Cerebellar nuclear complex (tissue), 1 donor: Measurements from ENCODE around the gene PTF1A.

Experiments
- DNase-seq, 2 experiments: peaks; one replicate each; lab custom pipeline; 2025; lab: John Stamatoyannopoulos, UW

PTF1A gene, protein sequence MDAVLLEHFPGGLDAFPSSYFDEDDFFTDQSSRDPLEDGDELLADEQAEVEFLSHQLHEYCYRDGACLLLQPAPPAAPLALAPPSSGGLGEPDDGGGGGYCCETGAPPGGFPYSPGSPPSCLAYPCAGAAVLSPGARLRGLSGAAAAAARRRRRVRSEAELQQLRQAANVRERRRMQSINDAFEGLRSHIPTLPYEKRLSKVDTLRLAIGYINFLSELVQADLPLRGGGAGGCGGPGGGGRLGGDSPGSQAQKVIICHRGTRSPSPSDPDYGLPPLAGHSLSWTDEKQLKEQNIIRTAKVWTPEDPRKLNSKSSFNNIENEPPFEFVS

DNA sequence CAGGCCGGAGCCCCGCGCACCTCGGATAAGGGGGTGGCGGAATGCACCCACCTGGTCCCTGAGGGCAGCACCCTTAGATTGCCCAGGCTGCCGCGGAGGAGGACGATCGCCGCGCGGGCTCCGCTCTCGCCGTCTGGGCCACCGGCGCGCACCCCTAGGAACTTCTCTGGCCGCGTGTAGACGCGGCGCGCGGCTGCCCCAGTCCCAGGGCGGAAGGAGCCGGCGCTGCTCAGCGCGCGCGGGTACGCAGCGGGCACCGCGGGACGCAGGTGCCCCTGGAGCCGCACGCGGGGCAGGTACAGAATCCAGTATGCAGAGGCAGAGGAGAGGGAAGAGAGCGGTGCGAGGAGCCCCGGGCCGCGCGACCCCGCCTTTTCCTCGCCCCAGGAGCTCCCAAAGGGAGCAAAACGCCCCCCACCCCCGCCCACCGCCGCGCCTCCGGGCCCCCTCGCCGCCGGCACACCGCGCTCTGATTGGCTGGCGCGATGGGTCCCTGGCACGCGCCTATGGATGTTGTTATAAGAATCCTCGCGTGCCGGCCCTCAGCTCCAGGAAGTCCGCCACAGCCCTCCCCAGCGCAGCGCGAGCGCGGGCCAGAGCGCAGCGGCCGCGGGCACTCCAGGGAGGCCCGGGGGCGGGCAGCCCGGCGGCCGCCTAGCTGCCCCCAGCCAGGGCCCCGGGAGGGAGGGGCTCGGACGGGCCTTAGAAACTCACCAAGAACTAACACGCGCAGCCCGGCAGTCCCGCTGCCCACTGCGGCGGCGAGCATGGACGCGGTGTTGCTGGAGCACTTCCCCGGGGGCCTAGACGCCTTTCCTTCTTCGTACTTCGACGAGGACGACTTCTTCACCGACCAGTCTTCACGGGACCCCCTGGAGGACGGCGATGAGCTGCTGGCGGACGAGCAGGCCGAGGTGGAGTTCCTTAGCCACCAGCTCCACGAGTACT lies at the start of gene PTF1A:
Gene PTF1A (plus strand): TSS at position 549 of the 948 bp plus-strand sequence. CDS start 219 bp downstream, at position 768.
- DNase-seq, result no peak

DNA sequence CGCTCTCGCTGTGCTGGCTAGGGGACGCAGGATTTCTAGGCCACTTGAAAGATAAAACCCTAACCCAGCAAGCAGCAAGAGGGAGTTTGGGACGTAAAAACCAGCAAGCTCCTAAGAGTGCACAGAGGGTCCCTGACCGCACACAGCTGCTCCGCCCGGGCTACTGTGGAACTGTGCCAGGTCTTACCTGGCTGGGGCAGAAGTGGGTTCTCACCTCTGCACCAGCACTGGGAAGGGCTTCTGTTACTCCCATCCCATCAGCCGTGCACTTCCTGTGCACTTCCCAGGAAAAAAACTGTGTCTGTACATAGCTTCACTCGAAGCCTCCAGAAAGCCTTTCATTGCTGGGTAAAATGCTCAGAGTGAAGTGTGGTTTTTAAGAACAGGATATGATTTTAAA lies 45.9 kb upstream of the PTF1A start:
- no peak for DNase-seq

DNA sequence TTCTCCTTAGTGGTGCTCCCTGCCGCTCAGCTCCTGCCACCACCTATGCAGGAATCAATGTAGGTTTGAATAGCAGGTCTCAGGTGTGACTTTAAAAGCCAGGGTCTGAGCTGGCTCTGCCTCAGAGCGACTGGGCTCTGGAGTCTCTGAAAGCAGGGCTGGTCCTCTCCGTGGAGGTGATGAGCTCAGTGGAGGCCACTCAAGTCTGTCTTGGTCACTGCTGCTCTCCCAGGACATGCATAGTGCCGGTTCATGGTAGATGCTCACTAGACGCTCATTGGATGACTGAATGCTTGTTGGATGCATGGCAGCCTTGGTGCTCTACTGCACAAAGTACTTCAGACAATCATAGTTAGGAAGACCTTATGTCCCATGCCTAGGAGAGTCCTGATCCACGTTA lies 45.1 kb upstream of the PTF1A start:
- no peak for DNase-seq

DNA sequence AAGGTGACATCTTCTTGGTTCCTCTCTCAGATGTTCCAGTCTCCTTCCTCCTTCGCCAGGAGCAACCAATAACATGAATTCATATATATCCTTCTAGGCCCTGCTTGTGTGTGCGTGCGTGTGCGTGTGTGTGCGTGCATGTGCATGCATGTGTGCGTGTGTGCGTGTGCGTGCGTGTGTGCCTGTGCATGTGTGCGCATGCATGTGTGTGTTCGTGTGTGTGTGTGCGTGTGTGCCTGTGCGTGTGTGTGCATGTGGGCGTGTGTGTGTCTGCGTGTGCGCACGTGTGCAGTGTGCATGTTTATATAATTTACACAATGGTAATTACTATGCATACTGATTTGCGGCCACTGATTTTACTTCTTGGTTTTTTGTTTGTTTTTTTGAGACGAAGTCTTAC lies 43.9 kb upstream of the PTF1A start:
- no peak for DNase-seq

DNA sequence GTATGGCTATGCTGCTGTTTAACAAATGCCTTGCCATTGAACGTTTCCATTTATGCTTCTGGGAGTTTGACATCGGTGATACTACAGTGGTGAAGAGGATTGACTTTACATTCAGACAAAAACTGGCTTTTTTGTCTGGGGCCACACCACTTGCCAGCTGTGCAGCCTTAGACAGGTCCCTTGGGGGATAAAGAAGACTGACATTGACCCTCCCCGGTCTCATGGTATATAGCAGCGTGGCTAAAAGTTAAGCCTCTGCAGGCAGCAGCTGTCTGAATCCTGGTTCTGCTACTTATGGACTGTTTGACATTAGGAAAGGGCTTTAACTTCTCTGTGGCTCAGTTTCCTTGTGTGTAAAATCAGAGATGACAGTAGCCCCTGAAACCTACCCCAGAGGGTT lies 42.0 kb upstream of the PTF1A start:
- no peak for DNase-seq

DNA sequence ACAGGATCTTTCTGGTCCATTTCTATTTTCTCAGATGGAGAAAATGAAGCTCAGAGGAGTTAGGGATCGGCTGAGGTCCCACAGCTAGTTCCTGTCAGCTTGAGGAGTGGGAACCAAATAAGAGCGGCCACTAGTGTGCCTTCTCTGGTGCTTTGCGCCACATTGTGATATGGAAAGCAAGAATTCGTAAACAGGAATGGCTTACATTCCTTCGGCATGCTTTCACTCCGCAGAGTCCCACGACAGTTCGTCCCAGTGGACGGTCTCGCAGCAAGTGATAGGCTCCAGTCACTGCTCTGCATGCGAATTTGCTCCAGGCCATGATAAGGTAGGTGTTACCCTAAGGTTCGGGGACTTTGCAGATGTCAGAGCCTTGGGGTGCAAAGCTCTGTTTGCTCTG lies 41.5 kb upstream of the PTF1A start:
- DNase-seq, result no peak

DNA sequence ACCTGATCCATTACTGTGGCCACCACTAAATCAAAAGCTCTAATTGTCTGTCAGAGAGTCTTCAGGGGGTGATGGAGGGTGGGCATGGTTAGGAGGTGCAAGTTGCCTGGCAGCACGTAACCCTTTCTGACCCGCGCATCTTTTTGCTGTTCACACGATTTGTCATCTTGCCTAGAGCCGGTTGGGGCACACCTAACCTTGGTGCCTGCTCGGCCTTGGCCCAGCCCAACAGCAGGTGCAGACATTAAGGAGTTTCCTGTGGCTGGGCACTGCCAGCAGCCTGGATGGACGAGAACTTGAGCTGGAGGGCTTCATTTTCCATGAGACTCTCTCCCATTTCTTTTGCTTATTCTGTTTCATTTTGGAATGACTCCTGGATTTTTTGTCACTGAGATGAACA lies 41.0 kb upstream of the PTF1A start:
- no peak for DNase-seq

DNA sequence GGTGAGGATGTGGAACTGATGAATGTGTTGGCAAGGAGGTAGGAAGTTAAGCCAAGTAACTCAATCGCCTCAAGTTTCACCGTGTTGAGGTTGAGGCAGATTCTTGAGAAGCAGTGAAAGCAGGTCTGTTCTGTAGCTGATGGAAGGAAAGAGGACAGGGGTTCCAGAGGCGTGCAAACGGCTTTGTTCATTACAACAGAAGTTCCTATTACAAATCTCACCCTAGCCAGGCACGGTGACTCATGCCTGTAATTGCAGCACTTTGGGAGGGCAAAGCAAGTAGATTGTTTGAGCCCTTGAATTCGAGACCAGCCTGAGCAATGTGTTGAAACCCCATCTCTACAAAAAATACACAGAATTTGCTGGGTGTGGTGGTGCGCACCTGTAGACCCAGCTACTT lies 36.9 kb upstream of the PTF1A start:
- no peak for DNase-seq

DNA sequence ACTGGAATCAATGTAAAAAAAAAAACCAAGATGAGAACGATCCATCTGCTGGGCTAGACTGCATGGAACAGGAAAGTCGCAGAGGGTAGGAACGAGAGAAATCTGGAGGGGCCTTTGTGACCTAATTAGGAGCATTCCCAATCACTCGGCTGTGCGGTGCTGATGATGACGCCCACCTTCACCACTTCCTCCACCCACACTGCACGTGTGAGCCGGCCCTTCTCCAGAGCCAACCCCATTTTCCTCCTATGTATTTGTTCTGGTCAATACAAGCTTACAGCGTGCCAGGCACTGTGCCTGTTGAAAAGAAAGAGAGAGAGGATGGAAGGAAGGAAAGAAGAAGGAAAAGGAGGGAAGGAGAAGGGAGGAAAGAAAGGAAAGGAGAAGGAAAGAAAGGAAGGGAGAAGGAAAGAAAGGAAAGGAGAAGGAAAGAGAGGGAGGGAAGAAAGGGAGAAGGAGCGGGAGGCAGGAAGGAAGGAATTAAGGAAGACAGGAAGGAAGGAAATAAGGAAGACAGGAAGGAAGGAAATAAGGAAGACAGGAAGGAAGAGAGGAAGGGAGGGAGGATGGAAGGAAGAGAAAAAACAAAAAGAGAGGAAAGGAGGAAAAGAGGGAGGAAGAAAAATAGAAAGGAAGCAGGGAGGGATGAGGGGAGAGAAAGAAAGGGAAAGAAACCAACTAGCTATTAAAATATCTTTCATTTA lies 35.5 kb upstream of the PTF1A start:
- DNase-seq, result no peak

DNA sequence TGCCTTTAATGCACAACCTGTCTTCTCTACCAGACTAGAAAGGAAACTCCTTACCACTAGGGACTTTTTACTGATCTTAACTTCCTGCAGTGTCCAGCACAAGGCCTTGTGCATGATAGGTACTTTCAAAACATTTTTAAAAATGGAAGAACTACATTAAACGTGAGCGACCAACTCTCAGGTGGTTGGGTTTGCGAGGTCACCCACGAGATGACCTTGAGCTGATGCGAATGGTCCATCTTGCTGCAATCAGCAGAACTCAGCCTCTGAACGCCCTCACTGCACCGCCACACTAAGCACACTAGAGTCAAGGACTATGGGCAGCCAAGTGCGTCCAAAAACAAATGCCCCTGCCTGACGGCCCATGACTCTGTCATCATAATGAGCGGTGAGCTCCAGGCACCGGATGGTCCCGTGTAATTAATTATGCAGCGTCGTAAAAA lies 34.9 kb upstream of the PTF1A start:
- DNase-seq, result no peak

DNA sequence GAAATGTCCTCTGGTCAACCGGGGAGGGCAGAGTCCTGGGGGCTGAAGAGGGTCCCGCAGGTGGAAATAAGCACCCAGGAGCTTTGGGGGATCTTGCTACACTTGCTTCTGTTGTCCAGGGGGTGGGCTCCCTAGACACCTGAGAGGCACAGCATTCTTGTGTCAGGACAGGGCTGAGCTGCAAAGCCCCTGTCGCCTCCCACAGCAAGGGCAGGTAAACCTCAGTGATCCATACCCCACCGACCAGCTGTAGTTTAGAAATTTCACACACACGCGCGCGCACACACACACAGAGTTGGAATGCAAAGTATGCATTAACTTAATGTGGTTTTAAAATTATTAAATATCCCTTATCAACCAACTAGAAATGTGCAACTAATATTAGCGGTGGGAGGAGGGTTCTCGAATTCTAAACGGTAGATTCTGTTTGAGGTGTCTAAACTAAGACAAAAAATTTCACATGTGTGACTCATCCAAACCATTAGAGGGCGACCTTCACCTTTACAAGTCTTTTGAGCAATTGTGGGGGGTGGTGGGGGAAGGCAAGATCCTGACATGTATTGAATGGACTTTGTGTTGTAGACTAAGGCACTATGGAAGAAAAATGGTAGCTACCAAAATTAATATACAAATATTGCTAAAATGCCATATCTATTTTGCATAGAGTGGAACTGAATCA lies 34.3 kb upstream of the PTF1A start:
- no peak for DNase-seq

DNA sequence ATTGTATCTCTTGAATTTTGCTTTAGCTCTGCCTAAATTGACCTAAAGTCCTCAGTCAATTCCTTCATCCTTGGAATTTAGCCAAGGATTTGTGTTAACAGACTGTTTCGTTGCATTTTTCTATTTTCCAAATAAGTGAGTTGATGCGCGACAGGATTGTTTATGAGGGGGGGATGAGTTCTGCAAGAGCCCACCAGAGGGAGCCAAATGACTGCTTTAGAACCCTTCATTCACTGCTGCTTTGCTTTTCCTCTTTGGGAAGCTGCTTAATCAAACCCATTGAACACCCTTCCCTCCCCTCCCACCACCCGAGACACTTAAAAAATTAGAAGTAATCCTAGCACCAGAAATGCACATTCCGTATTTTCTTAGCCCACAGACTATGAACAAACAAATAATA lies 33.7 kb upstream of the PTF1A start:
- DNase-seq, result no peak

DNA sequence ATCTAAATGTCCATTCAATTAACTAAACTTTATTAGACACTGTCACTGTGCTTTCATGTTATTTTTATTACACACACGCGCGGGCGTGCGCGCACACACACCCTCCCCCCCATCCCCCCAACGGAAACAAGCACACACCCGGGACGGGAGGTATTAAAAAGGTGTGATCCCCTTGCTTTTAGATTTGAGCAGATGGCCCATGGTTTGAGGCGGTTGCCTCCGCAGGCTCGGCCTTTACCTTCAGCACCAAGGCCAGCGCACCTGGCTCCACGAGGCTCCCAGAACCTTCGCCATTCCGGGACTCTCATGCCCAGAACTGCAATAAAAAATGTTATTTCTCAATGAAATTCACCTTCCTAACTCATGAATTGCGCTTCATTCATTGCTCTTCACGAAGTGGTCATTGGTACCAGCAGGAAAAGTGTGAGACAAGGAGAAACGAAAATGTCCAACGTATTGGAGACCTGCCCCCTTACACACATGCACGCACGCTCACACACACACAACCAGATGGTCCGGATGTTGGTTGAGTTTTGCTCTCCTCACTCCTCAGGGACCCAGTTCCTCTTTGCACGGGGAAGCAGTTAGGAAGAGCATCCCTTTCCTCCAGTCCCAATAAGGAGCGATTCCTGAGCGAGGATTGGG lies 20.8 kb upstream of the PTF1A start:
- no peak for DNase-seq

DNA sequence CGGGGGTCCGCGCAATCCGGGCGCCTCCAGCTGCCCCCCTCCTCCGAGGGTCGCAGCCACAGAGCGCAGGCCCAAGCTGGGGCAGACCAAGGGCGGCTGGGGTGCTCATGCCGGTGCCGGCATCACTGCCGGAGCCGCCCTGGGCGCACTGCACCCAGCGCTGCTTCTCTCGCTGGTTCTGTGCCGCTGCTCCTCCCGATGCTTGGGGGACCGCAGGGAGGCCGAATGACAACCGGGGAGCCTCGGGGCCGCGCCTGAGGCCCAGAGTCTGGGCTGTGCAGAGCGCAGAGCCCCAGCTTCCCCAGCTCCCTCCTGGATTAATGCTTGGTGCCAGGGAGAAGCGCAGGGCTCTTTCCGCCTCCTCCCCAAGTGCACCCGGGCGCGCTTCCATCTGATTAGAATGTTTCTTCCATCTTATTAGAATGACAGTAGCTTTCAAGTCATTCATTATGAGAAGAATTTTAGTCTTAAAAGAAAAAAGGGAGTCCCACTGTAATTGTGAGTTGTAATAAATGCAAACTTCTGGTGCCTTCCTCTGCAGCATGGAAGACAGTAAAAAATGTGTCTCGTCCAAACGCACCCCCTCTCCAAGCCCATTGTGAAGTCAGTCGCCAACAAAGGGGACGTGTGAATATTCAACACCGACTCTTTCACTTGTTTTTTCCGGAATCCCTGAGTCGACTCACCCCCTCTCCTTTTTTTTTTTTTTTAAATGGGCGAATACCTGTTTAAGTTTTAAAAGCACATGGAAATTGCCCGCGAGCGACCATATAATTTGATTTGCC lies 19.5 kb upstream of the PTF1A start:
- no peak for DNase-seq

DNA sequence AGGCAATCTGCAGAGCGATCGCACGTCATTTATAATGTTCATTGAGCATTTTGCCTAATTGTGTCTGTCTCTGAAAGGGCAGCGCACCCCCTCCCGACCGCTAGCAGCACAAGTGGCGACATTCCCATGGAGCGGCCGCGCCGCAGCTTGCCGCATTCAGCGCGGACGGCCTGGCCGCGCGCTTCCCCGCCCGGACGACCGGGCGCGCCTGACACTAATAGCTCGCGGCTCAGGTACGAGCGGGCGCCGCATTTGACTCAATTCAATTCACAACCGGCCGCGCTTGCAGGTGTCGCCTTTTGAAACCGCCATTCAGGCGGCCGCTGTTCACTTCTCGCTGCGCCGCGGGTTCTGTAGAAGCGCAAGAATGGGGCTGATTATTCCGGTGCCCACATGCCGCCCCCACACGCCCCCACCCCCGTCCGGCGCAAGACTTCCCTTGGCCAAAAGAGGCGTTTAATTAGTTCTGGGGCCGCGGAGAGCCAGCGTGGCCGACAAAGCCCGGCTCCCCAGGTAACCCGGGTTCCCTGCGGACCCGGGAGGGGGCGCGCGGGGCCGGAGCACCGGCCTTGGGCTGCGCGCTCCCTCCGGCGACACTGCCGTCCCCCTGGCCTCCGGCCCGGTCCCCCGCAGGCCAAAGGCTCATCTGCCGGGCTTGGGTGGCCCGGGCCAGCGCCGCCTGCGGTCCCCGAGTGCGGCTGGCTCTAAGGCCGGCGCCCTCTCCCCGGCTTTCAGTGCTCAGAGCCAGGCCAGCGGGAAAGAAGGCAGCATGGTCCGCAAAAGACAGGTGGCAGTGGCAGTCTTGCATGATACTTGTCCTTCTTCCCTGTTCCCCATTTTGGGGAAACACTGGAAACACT lies 18.7 kb upstream of the PTF1A start:
- no peak for DNase-seq

DNA sequence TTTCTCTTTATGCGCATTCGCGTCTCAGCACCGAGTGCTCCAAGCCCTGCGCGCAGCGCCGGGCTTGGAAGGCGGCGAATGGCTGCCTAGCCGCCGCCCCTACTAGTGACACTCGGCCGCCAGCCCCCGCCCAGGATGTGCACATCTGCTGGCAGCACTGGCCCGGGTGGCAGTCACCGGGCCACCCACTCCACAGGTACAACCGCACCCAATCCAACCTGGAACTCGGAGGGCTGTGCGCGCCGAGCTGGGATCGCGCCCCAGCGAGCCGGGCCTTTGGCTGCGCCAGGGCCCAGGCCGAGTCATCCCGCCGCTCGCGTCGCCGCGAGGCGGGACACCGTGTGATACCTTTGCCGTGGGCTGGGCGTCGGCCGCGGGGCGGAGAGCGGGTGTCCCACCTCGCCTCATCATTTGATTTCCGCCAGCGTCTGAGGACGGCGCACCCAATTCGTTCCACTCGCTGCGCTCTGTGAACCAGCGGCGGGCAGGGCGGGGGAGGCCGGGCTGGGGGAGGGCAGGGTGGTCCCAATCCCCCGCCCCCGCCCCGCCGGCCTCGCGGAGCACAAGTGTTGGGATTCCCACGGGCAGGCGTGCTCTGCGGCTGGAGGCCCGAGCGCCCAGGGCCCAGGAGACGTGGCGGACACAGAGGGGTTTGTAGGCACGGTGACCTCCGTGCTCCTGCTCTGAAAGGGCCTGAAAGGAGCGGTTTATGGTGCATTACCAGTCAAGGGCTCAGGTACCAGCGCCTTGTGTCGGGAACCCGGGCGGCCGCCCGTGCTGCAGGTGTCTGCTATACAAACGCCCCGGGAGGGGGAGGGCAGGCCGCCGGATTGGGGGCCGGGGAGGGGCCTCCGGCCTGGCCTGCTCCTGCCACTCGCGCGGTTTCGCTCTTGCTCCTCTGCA lies 17.8 kb upstream of the PTF1A start:
- no peak for DNase-seq

DNA sequence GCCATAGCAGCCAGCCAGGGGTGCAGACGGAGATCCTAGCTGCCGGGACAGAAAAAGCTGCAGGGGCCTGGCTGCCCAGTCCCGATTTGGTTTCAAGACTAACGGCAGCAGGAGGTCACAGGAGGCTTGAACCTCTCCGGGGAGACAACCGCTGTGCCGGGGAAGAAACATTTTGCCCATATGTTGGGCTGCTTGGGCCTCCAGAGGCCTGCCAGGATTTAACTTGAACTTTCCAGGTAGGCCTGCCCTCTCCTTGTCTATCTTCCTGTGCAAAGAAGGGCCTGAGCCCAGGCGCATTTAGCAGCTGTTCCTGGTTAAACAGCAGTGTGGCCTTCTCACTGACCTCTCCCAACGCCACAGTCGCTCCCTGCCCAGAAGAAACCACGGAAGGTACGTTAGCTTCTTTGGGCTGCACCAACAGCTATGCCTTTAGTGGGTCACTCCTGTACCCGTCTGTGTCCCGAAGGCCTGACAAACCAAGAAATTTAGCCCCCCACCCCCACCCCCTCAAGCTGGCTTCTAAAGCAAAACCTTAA lies 17.1 kb upstream of the PTF1A start:
- DNase-seq, result no peak

DNA sequence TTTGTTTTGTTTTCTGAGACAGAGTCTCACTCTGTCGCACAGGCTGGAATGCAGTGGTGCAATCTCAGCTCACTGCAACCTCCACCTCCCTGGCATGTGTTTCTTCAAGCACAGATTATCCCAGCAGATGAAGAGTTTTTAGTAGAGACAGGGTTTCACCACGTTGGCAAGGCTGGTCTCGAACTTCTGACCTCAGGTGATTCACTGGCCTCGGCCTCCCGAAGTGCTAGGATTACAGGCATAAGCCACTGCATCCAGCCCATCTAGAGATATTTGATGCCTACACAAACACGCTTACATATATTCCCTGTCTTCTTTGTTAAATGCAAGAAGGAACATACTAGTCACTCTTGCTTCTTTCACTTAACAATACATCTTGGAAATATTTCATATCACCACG lies 5.9 kb upstream of the PTF1A start:
- DNase-seq, result no peak
